GM10248 (cell line): ENCODE data around the gene STX5.

Experiments
- CTCF ChIA-PET: fragments of 300-600 bp; sonication (Branson Sonifier 250); formaldehyde crosslinking; extraction: SDS; loops from one replicate; lab custom pipeline; 2021; ENCODE audit warnings: antibody characterized with exemption; lab: Yijun Ruan, JAX
- POLR2A ChIA-PET: fragments of 350-650 bp; sonication (Branson Sonifier 250); formaldehyde crosslinking; extraction: SDS; loops from one replicate; lab custom pipeline; 2020; ENCODE audit warnings: antibody characterized with exemption; lab: Yijun Ruan, JAX
- DNase-seq: peaks from one replicate; pipeline ENCODE4 v3.0.0; 2012; ENCODE audit errors: extremely low spot score
- CTCF ChIP-seq: IDR thresholded peaks from 2 replicates; pipeline ENCODE4 v1.5.1; 2012; ENCODE audit warnings: mild to moderate bottlenecking, low read depth; ENCODE audit errors: extremely low read depth, missing control alignments, control extremely low read depth

The STX5 gene

GRCh38 chr11:62789576-62789975 is 42.3 kb downstream of the STX5 start:
- no peak for DNase-seq
- no peak for TF ChIP-seq CTCF
- CTCF ChIA-PET, result interaction anchor here (0.8 to 2.9 kb wide), 10 partner anchors 11 to 178 kb away, joined by 3 to 15 read pairs (median 4); partner anchors contain the start of gene SLC3A2
- POLR2A ChIA-PET, result interaction anchor here (0.6 to 4.3 kb wide), 11 partner anchors 12 to 124 kb away, joined by 3 to 28 read pairs (median 5); partner anchors contain the start of genes C11orf98, CSKMT, NXF1 and STX5

GRCh38 chr11:62788991-62789390 is 42.9 kb downstream of the STX5 start:
- no peak for TF ChIP-seq CTCF
- ChIA-PET CTCF (interaction anchor here (0.8 to 4.4 kb wide), 13 partner anchors 8 to 177 kb away, joined by 3 to 40 read pairs (median 5); partner anchors contain the start of genes SLC3A2, STX5, TEX54 and ZBTB3), POLR2A (interaction anchor here (1.0 to 4.3 kb wide), 8 partner anchors 12 to 67 kb away, joined by 4 to 28 read pairs (median 8); partner anchors contain the start of genes NXF1, STX5, TAF6L and TEX54)
- no peak for DNase-seq

- ChIA-PET POLR2A (interaction anchor here (0.5 to 3.5 kb wide), 18 partner anchors 9 to 195 kb away, joined by 3 to 25 read pairs (median 6); partner anchors contain the start of genes C11orf98, CSKMT, SLC3A2 and STX5), CTCF (interaction anchor here (0.5 to 4.4 kb wide), 49 partner anchors 10 to 364 kb away, joined by 3 to 159 read pairs (median 6); partner anchors contain the start of genes BSCL2, C11orf98, CSKMT and GNG3)
- peak; percentile 65 for TF ChIP-seq CTCF
- DNase-seq, result peak; percentile 96
These were observed 44.7 kb downstream of the STX5 start, which contains the start of gene TMEM179B for GRCh38 chr11:62787005-62787759. Gene TMEM179B, plus strand, starts transcription at chr11:62787402. Its CDS starts 30 bp downstream, at chr11:62787432.

GRCh38 chr11:62786318-62787004 is 45.4 kb downstream of the STX5 start:
- ChIA-PET POLR2A (interaction anchor here (0.7 to 3.5 kb wide), 16 partner anchors 10 to 195 kb away, joined by 3 to 25 read pairs (median 6); partner anchors contain the start of genes C11orf98, CSKMT, SLC3A2 and STX5), CTCF (interaction anchor here (0.5 to 4.4 kb wide), 50 partner anchors 10 to 364 kb away, joined by 3 to 159 read pairs (median 6); partner anchors contain the start of genes BSCL2, C11orf98, CSKMT and GNG3)
- peak; percentile 100 for TF ChIP-seq CTCF
- DNase-seq, result peak; percentile 92

GRCh38 chr11:62782753-62783152 is 49.1 kb downstream of the STX5 start:
- ChIA-PET CTCF (interaction anchor here (1.8 kb wide), 1 partner anchor 79 kb away, joined by 3 read pairs; no protein-coding TSS in a partner anchor), POLR2A (no interaction called here)
- DNase-seq, result no peak
- TF ChIP-seq CTCF, result no peak

- no peak for TF ChIP-seq CTCF
- ChIA-PET CTCF (interaction anchor here (1.1 to 12.6 kb wide), 3 partner anchors 8 to 33 kb away, joined by 3 to 159 read pairs (median 4); partner anchors contain the start of gene TMEM179B), POLR2A (no interaction called here)
- DNase-seq, result no peak
These were observed 53.4 kb downstream of the STX5 start for GRCh38 chr11:62778441-62778840.
